Measurements from ENCODE around the gene ERGIC3. TPM values are rescaled to one million over a fixed set of nuclear protein-coding genes. Genes with fewer than 3 reads are reported as not detected.

The ERGIC3 gene
- total RNA-seq, 1 experiment from 2014 or later, result 265 TPM

GRCh38 chr20:35503841-35504561 is 37.9 kb upstream of the ERGIC3 start:
- peak; percentile 25; the same call in 1 of the 2 replicates for ATAC-seq
- H3K9me3 ChIP-seq (ENCODE audit: control insufficient read depth, insufficient read depth, low read depth, low read length), result no peaks in the 10 kb centered on the region
- H3K4me3 ChIP-seq (ENCODE audit: low read depth in 2 of 2, low read length in 2 of 2), result no peak overlapping the region
- H3K36me3 ChIP-seq (ENCODE audit: control insufficient read depth, insufficient read depth, low read length), result peaks cover 5% of the 10 kb centered on the region
- ChIA-PET CTCF (interaction anchor here (0.6 to 1.0 kb wide), 2 partner anchors 58 to 215 kb away, joined by 3 to 4 read pairs; no protein-coding TSS in a partner anchor), POLR2A (interaction anchor here (0.7 kb wide), 1 partner anchor 923 kb away, joined by 3 read pairs; no protein-coding TSS in a partner anchor)
- H3K27ac ChIP-seq (ENCODE audit: low read length), result no peak overlapping the region
- no peak for TF ChIP-seq CTCF (IDR thresholded peaks at IDR 0.05)
- TF ChIP-seq TCF7L2 (IDR thresholded peaks at IDR 0.05; ENCODE audit: low read depth, low read length), result no peak
- no peak for TF ChIP-seq SIN3A (IDR thresholded peaks at IDR 0.05; ENCODE audit: borderline replicate concordance, insufficient read depth, low read depth, low read length)
- no peak for TF ChIP-seq POLR2AphosphoS5 (IDR thresholded peaks at IDR 0.05; ENCODE audit: low read depth, low read length)
- no peak for TF ChIP-seq REST (IDR thresholded peaks at IDR 0.05; ENCODE audit: insufficient read depth in 1 of 2, low read depth in 2 of 2, low read length in 1 of 2)
- BruUV-seq (replicated peaks), result no TSS peak
- no peaks in the 10 kb centered on the region for H3K27me3 ChIP-seq (ENCODE audit: control insufficient read depth, insufficient read depth, low read length)
- in situ Hi-C loops (cut with HindIII; ENCODE audit: low pct_unique_long_range_greater_than_20kb, low sequenced_read_pairs), result no loop called here
- intact Hi-C loops (cut with micrococcal nuclease; ENCODE audit: unreplicated experiment), result no loop called here
- no peaks in the 10 kb centered on the region for H3K4me1 ChIP-seq (ENCODE audit: control insufficient read depth, insufficient read depth, low read length)
- DNase-seq (ENCODE audit: low read depth, low spot score), result no peak

GRCh38 chr20:35504751-35505150 is 37.1 kb upstream of the ERGIC3 start:
- ChIA-PET POLR2A (no interaction called here), CTCF (interaction anchor here (1.0 kb wide), 1 partner anchor 58 kb away, joined by 3 read pairs; no protein-coding TSS in a partner anchor)
- Histone ChIP-seq H3K9me3 (ENCODE audit: control insufficient read depth, insufficient read depth, low read depth, low read length) (no peaks in the 10 kb centered on the region), H3K27me3 (ENCODE audit: control insufficient read depth, insufficient read depth, low read length) (no peaks in the 10 kb centered on the region), H3K4me1 (ENCODE audit: control insufficient read depth, insufficient read depth, low read length) (no peaks in the 10 kb centered on the region), H3K36me3 (ENCODE audit: control insufficient read depth, insufficient read depth, low read length) (peaks cover 2% of the 10 kb centered on the region; the same call in 1 of the 2 replicates), H3K4me3 (ENCODE audit: low read depth in 2 of 2, low read length in 2 of 2) (no peak overlapping the region), H3K27ac (ENCODE audit: low read length) (no peak overlapping the region)
- intact Hi-C loops (cut with micrococcal nuclease; ENCODE audit: unreplicated experiment) (no loop called here), in situ Hi-C loops (cut with HindIII; ENCODE audit: low pct_unique_long_range_greater_than_20kb, low sequenced_read_pairs) (no loop called here)
- BruUV-seq (replicated peaks), result no TSS peak
- DNase-seq (ENCODE audit: low read depth, low spot score), result no peak
- TF ChIP-seq TCF7L2 (IDR thresholded peaks at IDR 0.05; ENCODE audit: low read depth, low read length) (no peak), REST (IDR thresholded peaks at IDR 0.05; ENCODE audit: insufficient read depth in 1 of 2, low read depth in 2 of 2, low read length in 1 of 2) (no peak), SIN3A (IDR thresholded peaks at IDR 0.05; ENCODE audit: borderline replicate concordance, insufficient read depth, low read depth, low read length) (no peak), CTCF (IDR thresholded peaks at IDR 0.05) (no peak), POLR2AphosphoS5 (IDR thresholded peaks at IDR 0.05; ENCODE audit: low read depth, low read length) (no peak)
- 0 out of 2 replicates have a peak, but pooled peaks have one; percentile 22 for ATAC-seq

All from Panc1 (cell line).